WTC11 (cell line): ENCODE data around the gene MSANTD2. TPM values are rescaled to one million over a fixed set of nuclear protein-coding genes. Genes with fewer than 3 reads are reported as not detected.

Experiments used
- ATAC-seq: fragments of 200-7000 bp; cut with Tn5 transposase; 2 replicates; pipeline ENCODE4 v1.10.0; 2021; ENCODE audit warnings: mild to moderate bottlenecking, moderate library complexity
- CTCF ChIA-PET: fragments of 300-600 bp; sonication (Branson Sonifier 250); formaldehyde crosslinking; loops from one replicate; lab custom pipeline; 2021; ENCODE audit warnings: antibody characterized with exemption; lab: Charles Lee
- POLR2A ChIA-PET: fragments of 350-600 bp; sonication (Branson Sonifier 250); formaldehyde crosslinking; loops from one replicate; lab custom pipeline; 2021; ENCODE audit warnings: antibody characterized with exemption; lab: Charles Lee
- DNase-seq: peaks from one replicate; pipeline ENCODE4 v3.0.0; 2021; ENCODE audit warnings: low spot score
- H3K27ac Mint-ChIP-seq: 2 replicates; pipeline ENCODE4 v1.8.0; 2021; ENCODE audit warnings: mixed read lengths
- H3K27me3 Mint-ChIP-seq: 2 replicates; pipeline ENCODE4 v1.8.0; 2021; ENCODE audit warnings: low read depth, mild to moderate bottlenecking, moderate library complexity, mixed read lengths
- H3K36me3 Mint-ChIP-seq: 2 replicates; pipeline ENCODE4 v1.8.0; 2021; ENCODE audit warnings: mixed read lengths
- H3K4me1 Mint-ChIP-seq: 2 replicates; pipeline ENCODE4 v1.8.0; 2022; ENCODE audit warnings: mixed read lengths
- H3K4me3 Mint-ChIP-seq: 2 replicates; pipeline ENCODE4 v1.8.0; 2021; ENCODE audit warnings: mild to moderate bottlenecking, moderate library complexity, mixed read lengths
- H3K9me3 Mint-ChIP-seq: 2 replicates; pipeline ENCODE4 v1.8.0; 2021; ENCODE audit warnings: mixed read lengths
- ATF1 ChIP-seq: sonication (generic); formaldehyde crosslinking; IDR thresholded peaks from 2 replicates; pipeline ENCODE4 v1.8.1; 2023; ENCODE audit warnings: mild to moderate bottlenecking, moderate library complexity, missing genetic modification reagents
- ATF2 ChIP-seq: sonication (generic); formaldehyde crosslinking; IDR thresholded peaks from 2 replicates; pipeline ENCODE4 v1.8.1; 2022; ENCODE audit warnings: low read depth, missing genetic modification reagents, borderline replicate concordance
- CTCF ChIP-seq: fragments of 200-600 bp; IDR thresholded peaks from 2 replicates; pipeline ENCODE4 v1.8.0; 2022; ENCODE audit warnings: antibody characterized with exemption
- ERG ChIP-seq: fragments of 250-450 bp; sonication (Bioruptor Pico); IDR thresholded peaks from 2 replicates; pipeline ENCODE4 v1.8.0; 2021; ENCODE audit warnings: mild to moderate bottlenecking
- ETV6 ChIP-seq: sonication (generic); formaldehyde crosslinking; IDR thresholded peaks from 2 replicates; pipeline ENCODE4 v1.8.1; 2022; ENCODE audit warnings: mild to moderate bottlenecking, missing genetic modification reagents
- MXD4 ChIP-seq: fragments of 250-450 bp; sonication (Bioruptor Pico); IDR thresholded peaks from 2 replicates; pipeline ENCODE4 v1.8.0; 2021; ENCODE audit warnings: mild to moderate bottlenecking, moderate library complexity, borderline replicate concordance
- MYBL2 ChIP-seq: sonication (generic); formaldehyde crosslinking; IDR thresholded peaks from 2 replicates; pipeline ENCODE4 v1.8.1; 2023; ENCODE audit warnings: mild to moderate bottlenecking, moderate library complexity, missing genetic modification reagents
- NFYB ChIP-seq: sonication (generic); formaldehyde crosslinking; conservative IDR thresholded peaks from 2 replicates; pipeline ENCODE4 v1.8.0; 2022; ENCODE audit warnings: low read depth, missing genetic modification reagents
- OVOL2 ChIP-seq: fragments of 250-450 bp; sonication (Bioruptor Pico); IDR thresholded peaks from 2 replicates; pipeline ENCODE4 v1.9.0; 2021; ENCODE audit warnings: mild to moderate bottlenecking, borderline replicate concordance
- ZMAT4 ChIP-seq: fragments of 250-450 bp; sonication (Bioruptor Pico); IDR thresholded peaks from 2 replicates; pipeline ENCODE4 v1.9.0; 2021; ENCODE audit warnings: mild to moderate bottlenecking
- ZNF232 ChIP-seq: sonication (generic); formaldehyde crosslinking; IDR thresholded peaks from 2 replicates; pipeline ENCODE4 v1.8.0; 2022; ENCODE audit warnings: mild to moderate bottlenecking, missing genetic modification reagents
- ZNF263 ChIP-seq: sonication (generic); formaldehyde crosslinking; IDR thresholded peaks from 2 replicates; pipeline ENCODE4 v1.8.1; 2022; ENCODE audit warnings: low read depth, mild to moderate bottlenecking, moderate library complexity, missing genetic modification reagents
- ZNF317 ChIP-seq: sonication (generic); formaldehyde crosslinking; IDR thresholded peaks from 2 replicates; pipeline ENCODE4 v1.8.1; 2023; ENCODE audit warnings: low read depth, mild to moderate bottlenecking, moderate library complexity, missing genetic modification reagents, borderline replicate concordance
- ZNF423 ChIP-seq: fragments of 250-450 bp; sonication (Bioruptor Pico); IDR thresholded peaks from 2 replicates; pipeline ENCODE4 v2.1.2; 2022; ENCODE audit warnings: mild to moderate bottlenecking, moderate library complexity
- total RNA-seq: library from RNA; stranded (reverse); gene quantifications from 3 replicates; pipeline ENCODE4 v1.2.3, GENCODE V29; 2021
- TF ChIP-seq, protein P1 (sequence below): sonication (generic); formaldehyde crosslinking; conservative IDR thresholded peaks from 2 replicates; pipeline ENCODE4 v1.8.1; 2023; ENCODE audit warnings: mild to moderate bottlenecking, low read depth, missing genetic modification reagents, moderate library complexity
- TF ChIP-seq, protein P2 (sequence below): sonication (generic); formaldehyde crosslinking; IDR thresholded peaks from 2 replicates; pipeline ENCODE4 v1.8.0; 2023; ENCODE audit warnings: mild to moderate bottlenecking, missing genetic modification reagents
- TF ChIP-seq, protein P3 (sequence below): sonication (generic); formaldehyde crosslinking; IDR thresholded peaks from 2 replicates; pipeline ENCODE4 v1.8.0; 2022; ENCODE audit warnings: mild to moderate bottlenecking, missing genetic modification reagents

The MSANTD2 gene
- total RNA-seq, 1 experiment from 2014 or later = 17.5 TPM

- DNase-seq = peak; percentile 25
- CTCF ChIA-PET = interaction anchor here (0.5 to 3.7 kb wide), 48 partner anchors 8 to 392 kb away, joined by 3 to 50 read pairs (median 4); partner anchors contain the start of genes ESAM, NRGN, ROBO3 and SIAE
- Mint-ChIP-seq H3K27me3 (no peaks in the 10 kb centered on the region), H3K4me1 (peaks cover 76% of the 10 kb centered on the region), H3K27ac (peak overlapping the region; percentile 22; the same call in 1 of the 2 replicates)
- TF ChIP-seq CTCF (peak; percentile 51), ZNF232 (CRISPR knock-in tag) (no peak)
- TF ChIP-seq, all 79 proteins: peak for 1
- Mint-ChIP-seq H3K36me3 (no peaks in the 10 kb centered on the region), H3K4me3 (peak overlapping the region; percentile 50), H3K9me3 (no peaks in the 10 kb centered on the region)
- peak; percentile 82 for ATAC-seq
- POLR2A ChIA-PET = interaction anchor here (0.6 kb wide), 1 partner anchor 43 kb away, joined by 7 read pairs; no protein-coding TSS in a partner anchor
Observed at GRCh38 chr11:124793466-124794278, 6.5 kb downstream of the MSANTD2 start.

DNA sequence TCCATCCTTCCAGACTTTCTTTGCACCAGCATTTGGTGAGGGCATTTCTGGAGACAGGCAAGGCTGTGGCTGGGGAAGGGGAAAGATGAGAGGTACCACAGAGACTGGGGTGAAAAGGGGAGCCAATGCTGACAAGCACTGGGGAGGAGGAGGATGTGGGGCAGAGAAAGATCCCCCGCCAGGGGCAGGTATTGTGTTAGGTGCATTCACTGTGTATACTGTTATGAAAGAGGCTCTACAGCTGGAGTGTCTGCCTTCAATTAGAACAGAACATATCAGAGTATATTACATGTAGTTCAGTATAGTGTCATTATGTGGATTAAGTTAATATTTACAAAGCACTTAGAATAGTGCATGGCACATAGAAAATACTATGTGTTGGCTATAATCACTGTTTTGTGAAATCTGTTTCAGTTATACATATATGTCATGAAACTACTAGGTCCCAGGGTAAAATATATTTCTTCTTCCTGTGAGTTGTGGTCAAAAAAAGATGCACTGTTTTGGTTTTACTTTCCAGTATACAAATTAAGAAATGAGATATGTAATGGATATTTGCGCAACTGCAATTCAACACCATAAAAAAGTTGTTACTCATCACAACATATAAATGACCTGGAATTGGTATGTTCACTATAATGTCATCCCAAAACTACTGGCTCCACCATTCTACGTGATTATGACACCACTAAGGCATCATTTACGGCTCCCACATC lies 8.4 kb downstream of the MSANTD2 start:
- peak overlapping the region; percentile 72 for H3K27ac Mint-ChIP-seq
- DNase-seq = no peak
- TF ChIP-seq MYBL2 = no peak
- TF ChIP-seq ETV6 (CRISPR knock-in tag) = no peak
- TF ChIP-seq, protein P1, sequence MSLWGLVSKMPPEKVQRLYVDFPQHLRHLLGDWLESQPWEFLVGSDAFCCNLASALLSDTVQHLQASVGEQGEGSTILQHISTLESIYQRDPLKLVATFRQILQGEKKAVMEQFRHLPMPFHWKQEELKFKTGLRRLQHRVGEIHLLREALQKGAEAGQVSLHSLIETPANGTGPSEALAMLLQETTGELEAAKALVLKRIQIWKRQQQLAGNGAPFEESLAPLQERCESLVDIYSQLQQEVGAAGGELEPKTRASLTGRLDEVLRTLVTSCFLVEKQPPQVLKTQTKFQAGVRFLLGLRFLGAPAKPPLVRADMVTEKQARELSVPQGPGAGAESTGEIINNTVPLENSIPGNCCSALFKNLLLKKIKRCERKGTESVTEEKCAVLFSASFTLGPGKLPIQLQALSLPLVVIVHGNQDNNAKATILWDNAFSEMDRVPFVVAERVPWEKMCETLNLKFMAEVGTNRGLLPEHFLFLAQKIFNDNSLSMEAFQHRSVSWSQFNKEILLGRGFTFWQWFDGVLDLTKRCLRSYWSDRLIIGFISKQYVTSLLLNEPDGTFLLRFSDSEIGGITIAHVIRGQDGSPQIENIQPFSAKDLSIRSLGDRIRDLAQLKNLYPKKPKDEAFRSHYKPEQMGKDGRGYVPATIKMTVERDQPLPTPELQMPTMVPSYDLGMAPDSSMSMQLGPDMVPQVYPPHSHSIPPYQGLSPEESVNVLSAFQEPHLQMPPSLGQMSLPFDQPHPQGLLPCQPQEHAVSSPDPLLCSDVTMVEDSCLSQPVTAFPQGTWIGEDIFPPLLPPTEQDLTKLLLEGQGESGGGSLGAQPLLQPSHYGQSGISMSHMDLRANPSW (CRISPR knock-in tag) = no peak
- TF ChIP-seq ATF2 (CRISPR knock-in tag) = no peak
- no peak for TF ChIP-seq ZNF423 (CRISPR knock-in tag)
- no peak for TF ChIP-seq MXD4
- TF ChIP-seq, protein P2, sequence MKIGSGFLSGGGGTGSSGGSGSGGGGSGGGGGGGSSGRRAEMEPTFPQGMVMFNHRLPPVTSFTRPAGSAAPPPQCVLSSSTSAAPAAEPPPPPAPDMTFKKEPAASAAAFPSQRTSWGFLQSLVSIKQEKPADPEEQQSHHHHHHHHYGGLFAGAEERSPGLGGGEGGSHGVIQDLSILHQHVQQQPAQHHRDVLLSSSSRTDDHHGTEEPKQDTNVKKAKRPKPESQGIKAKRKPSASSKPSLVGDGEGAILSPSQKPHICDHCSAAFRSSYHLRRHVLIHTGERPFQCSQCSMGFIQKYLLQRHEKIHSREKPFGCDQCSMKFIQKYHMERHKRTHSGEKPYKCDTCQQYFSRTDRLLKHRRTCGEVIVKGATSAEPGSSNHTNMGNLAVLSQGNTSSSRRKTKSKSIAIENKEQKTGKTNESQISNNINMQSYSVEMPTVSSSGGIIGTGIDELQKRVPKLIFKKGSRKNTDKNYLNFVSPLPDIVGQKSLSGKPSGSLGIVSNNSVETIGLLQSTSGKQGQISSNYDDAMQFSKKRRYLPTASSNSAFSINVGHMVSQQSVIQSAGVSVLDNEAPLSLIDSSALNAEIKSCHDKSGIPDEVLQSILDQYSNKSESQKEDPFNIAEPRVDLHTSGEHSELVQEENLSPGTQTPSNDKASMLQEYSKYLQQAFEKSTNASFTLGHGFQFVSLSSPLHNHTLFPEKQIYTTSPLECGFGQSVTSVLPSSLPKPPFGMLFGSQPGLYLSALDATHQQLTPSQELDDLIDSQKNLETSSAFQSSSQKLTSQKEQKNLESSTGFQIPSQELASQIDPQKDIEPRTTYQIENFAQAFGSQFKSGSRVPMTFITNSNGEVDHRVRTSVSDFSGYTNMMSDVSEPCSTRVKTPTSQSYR = no peak
- no peak for TF ChIP-seq ZMAT4 (CRISPR knock-in tag)
- TF ChIP-seq, protein P3, sequence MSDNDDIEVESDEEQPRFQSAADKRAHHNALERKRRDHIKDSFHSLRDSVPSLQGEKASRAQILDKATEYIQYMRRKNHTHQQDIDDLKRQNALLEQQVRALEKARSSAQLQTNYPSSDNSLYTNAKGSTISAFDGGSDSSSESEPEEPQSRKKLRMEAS (CRISPR knock-in tag) = no peak
- TF ChIP-seq ERG (CRISPR knock-in tag) = no peak
- TF ChIP-seq ZNF232 (CRISPR knock-in tag) = no peak
- TF ChIP-seq NFYB (CRISPR knock-in tag) = no peak
- no peak for TF ChIP-seq ZNF263 (CRISPR knock-in tag)
- TF ChIP-seq OVOL2 (CRISPR knock-in tag) = no peak
- no peak for TF ChIP-seq ATF1 (CRISPR knock-in tag)
- TF ChIP-seq ZNF317 (CRISPR knock-in tag) = no peak
- TF ChIP-seq, all 79 proteins: peak for 0
- CTCF ChIA-PET = interaction anchor here (2.7 to 3.7 kb wide), 3 partner anchors 17 to 46 kb away, joined by 8 to 50 read pairs (median 26); partner anchors contain the start of gene ESAM
- POLR2A ChIA-PET = no interaction called here
- no peaks in the 10 kb centered on the region for H3K36me3 Mint-ChIP-seq
- H3K27me3 Mint-ChIP-seq = no peaks in the 10 kb centered on the region
- ATAC-seq = no peak
- H3K9me3 Mint-ChIP-seq = no peaks in the 10 kb centered on the region
- H3K4me3 Mint-ChIP-seq = no peak overlapping the region
- peaks cover 62% of the 10 kb centered on the region for H3K4me1 Mint-ChIP-seq
